Measurements from ENCODE around the gene OSCAR. TPM values are rescaled to one million over a fixed set of nuclear protein-coding genes. Genes with fewer than 3 reads are reported as not detected.

The OSCAR gene
- total and polyA plus RNA-seq, 2 experiments from 2014 or later = 0.61 TPM; not detected in 1

GRCh38 chr19:54142166-54142780 is 41.7 kb upstream of the OSCAR start:
- Histone ChIP-seq H3K27me3 (no peaks in the 10 kb centered on the region), H3K9me3 (ENCODE audit: low read depth) (no peaks in the 10 kb centered on the region), H3K36me3 (peaks cover 42% of the 10 kb centered on the region), H3K4me1 (ENCODE audit: low read depth) (no peaks in the 10 kb centered on the region), H3K4me3 (no peak overlapping the region), H3K27ac (no peak overlapping the region)
- TF ChIP-seq, protein P1, sequence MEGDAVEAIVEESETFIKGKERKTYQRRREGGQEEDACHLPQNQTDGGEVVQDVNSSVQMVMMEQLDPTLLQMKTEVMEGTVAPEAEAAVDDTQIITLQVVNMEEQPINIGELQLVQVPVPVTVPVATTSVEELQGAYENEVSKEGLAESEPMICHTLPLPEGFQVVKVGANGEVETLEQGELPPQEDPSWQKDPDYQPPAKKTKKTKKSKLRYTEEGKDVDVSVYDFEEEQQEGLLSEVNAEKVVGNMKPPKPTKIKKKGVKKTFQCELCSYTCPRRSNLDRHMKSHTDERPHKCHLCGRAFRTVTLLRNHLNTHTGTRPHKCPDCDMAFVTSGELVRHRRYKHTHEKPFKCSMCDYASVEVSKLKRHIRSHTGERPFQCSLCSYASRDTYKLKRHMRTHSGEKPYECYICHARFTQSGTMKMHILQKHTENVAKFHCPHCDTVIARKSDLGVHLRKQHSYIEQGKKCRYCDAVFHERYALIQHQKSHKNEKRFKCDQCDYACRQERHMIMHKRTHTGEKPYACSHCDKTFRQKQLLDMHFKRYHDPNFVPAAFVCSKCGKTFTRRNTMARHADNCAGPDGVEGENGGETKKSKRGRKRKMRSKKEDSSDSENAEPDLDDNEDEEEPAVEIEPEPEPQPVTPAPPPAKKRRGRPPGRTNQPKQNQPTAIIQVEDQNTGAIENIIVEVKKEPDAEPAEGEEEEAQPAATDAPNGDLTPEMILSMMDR (IDR thresholded peaks at IDR 0.05; ENCODE audit: low read depth, low read length) = no peak
- no peak for DNase-seq (ENCODE audit: low read depth in 1 of 2, low spot score in 1 of 2)

DNA sequence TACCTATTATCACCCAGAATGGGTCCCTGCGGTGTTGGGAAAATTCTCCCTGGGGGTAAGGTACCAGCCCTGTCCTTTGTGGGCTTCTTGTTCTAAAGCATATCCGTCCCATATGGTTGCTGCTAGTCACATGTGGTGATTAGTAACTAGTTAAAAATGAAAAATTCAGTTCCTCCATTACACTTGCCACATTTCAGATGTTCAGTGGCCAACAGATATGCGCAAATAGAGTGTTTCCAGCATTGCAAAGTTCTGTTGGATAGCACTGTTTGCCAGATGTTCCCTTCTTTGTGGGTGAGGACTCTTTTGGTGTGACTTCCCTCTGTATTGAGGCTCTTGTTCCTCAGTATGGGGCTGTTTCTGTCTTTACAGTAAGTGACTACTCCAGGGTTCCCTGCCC is 40.8 kb upstream of the OSCAR start:
- Histone ChIP-seq H3K9me3 (ENCODE audit: low read depth) (no peaks in the 10 kb centered on the region), H3K27ac (no peak overlapping the region), H3K36me3 (peaks cover 34% of the 10 kb centered on the region), H3K4me3 (no peak overlapping the region), H3K27me3 (no peaks in the 10 kb centered on the region), H3K4me1 (ENCODE audit: low read depth) (no peaks in the 10 kb centered on the region)
- no peak for DNase-seq (ENCODE audit: low read depth in 1 of 2, low spot score in 1 of 2)
- TF ChIP-seq, protein P1 (IDR thresholded peaks at IDR 0.05; ENCODE audit: low read depth, low read length) = no peak

DNA sequence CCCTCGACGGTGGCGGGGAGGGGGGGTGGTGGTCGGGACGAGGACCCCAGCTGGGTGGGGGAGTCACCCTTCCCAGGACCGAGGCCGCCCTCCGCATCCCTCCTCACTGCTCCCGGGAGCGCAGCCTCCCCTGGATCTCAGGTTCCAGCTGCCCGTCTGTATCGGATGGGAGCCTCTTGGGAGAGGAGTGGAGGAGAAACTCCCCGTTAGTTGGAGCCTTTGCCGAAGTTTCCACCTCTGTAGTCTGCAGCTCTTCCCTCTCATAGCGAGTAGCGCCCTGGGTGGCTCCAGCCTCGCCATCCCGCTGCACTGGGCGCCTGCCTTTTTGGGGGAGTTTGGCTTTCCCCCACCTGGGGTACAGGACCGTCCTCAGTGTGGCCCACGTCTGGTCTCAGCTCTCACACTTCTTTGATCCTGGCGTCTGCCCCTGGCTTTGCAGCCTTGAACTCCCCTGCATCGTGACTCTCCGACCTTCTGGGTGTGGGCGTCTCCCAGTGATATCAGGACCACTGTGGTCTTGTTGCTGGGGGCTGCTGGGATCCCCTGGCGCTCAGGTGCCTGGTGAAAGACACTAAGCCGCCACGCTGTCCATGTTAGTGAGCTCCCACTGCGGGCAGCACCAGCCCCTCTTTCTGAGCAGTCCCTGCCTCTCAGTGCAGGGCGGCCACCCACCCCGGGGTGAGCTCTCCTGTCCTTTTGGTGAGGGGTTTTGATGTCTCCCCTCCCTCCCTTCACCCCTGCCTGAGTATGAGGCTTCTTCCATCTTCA is 38.1 kb upstream of the OSCAR start:
- Histone ChIP-seq H3K27ac (peak overlapping the region; percentile 97), H3K4me3 (peak overlapping the region; percentile 76), H3K36me3 (peaks cover 12% of the 10 kb centered on the region), H3K9me3 (ENCODE audit: low read depth) (no peaks in the 10 kb centered on the region), H3K27me3 (no peaks in the 10 kb centered on the region), H3K4me1 (ENCODE audit: low read depth) (no peaks in the 10 kb centered on the region)
- TF ChIP-seq, protein P1 (IDR thresholded peaks at IDR 0.05; ENCODE audit: low read depth, low read length) = no peak
- DNase-seq (ENCODE audit: low read depth in 1 of 2, low spot score in 1 of 2) = peak in 1 of 2 donors; percentile 37

- peak in 1 of 2 donors; percentile 31 for DNase-seq (ENCODE audit: low read depth in 1 of 2, low spot score in 1 of 2)
- Histone ChIP-seq H3K4me3 (peak within 1 kb of the TSS; percentile 76), H3K9me3 (ENCODE audit: low read depth) (no peaks in the 10 kb centered on the region), H3K27ac (peak within 1 kb of the TSS; percentile 97), H3K27me3 (no peaks in the 10 kb centered on the region), H3K4me1 (ENCODE audit: low read depth) (no peaks in the 10 kb centered on the region), H3K36me3 (peaks cover 5% of the 10 kb centered on the region)
- TF ChIP-seq, protein P1 (IDR thresholded peaks at IDR 0.05; ENCODE audit: low read depth, low read length) = no peak
Observed at GRCh38 chr19:54137699-54138488, 37.3 kb upstream of the OSCAR start, which contains the start of gene CNOT3. TSS of gene CNOT3 (plus strand) at chr19:54137762. CDS start at chr19:54142979, 5,217 bp downstream.

GRCh38 chr19:54136864-54137698 is 36.5 kb upstream of the OSCAR start:
- H3K9me3 ChIP-seq (ENCODE audit: low read depth) = no peaks in the 10 kb centered on the region
- peak overlapping the region; percentile 97 for H3K27ac ChIP-seq
- no peaks in the 10 kb centered on the region for H3K36me3 ChIP-seq
- H3K27me3 ChIP-seq = no peaks in the 10 kb centered on the region
- TF ChIP-seq, protein P1 (IDR thresholded peaks at IDR 0.05; ENCODE audit: low read depth, low read length) = no peak
- H3K4me1 ChIP-seq (ENCODE audit: low read depth) = no peaks in the 10 kb centered on the region
- peak; percentile 100 for DNase-seq (ENCODE audit: low read depth in 1 of 2, low spot score in 1 of 2)
- H3K4me3 ChIP-seq = peak overlapping the region; percentile 76
